ENCODE results near the gene C9orf152.
A peak's percentile ranks its signal among the peaks of the same experiment; 100 is the strongest.
"Not testable (repeated sequence)": the region's sequence is repeated elsewhere in the genome, so short reads cannot be mapped to it uniquely, and the experiment has no call there.

The C9orf152 gene

GRCh38 chr9:110241858-110242321, 33.9 kb upstream of the C9orf152 start:
- Mint-ChIP-seq H3K27me3 (no peaks in the 10 kb centered on the region), H3K9me3 (no peaks in the 10 kb centered on the region), H3K4me3 (no peak overlapping the region), H3K36me3 (peaks cover 20% of the 10 kb centered on the region), H3K4me1 (no peaks in the 10 kb centered on the region), H3K27ac (no peak overlapping the region)
- DNase-seq, result no peak
- CTCF ChIA-PET, result no interaction called here

GRCh38 chr9:110241260-110241857, 33.4 kb upstream of the C9orf152 start:
- DNase-seq, result no peak
- H3K4me3 Mint-ChIP-seq, result no peak overlapping the region
- CTCF ChIA-PET, result no interaction called here
- H3K27ac Mint-ChIP-seq, result no peak overlapping the region
- H3K36me3 Mint-ChIP-seq, result peaks cover 15% of the 10 kb centered on the region
- H3K27me3 Mint-ChIP-seq, result no peaks in the 10 kb centered on the region
- H3K4me1 Mint-ChIP-seq, result no peaks in the 10 kb centered on the region
- H3K9me3 Mint-ChIP-seq, result no peaks in the 10 kb centered on the region

DNA sequence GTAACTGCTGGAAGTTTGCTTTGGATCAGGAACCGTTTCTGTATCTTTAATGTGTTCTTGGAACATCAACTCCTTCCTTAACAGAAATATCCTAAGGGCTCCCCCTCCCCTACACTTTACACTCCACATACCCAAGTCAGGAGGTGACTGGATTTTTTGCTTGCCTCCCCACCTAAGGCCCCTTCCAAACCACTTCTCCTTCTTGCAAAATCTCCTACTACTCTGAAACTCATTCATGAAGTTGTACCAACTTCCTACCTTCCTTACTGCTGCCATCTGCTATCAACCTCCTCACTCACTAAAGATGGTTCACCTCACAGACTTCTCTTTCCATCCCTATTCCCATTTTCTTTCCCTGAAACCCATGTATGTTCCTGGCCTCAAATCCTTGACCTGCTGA, 32.2 kb upstream of the C9orf152 start:
- Mint-ChIP-seq H3K9me3 (no peaks in the 10 kb centered on the region), H3K27me3 (no peaks in the 10 kb centered on the region), H3K36me3 (peaks cover 12% of the 10 kb centered on the region), H3K27ac (no peak overlapping the region), H3K4me3 (no peak overlapping the region), H3K4me1 (no peaks in the 10 kb centered on the region)
- CTCF ChIA-PET, result no interaction called here
- no peak for DNase-seq

DNA sequence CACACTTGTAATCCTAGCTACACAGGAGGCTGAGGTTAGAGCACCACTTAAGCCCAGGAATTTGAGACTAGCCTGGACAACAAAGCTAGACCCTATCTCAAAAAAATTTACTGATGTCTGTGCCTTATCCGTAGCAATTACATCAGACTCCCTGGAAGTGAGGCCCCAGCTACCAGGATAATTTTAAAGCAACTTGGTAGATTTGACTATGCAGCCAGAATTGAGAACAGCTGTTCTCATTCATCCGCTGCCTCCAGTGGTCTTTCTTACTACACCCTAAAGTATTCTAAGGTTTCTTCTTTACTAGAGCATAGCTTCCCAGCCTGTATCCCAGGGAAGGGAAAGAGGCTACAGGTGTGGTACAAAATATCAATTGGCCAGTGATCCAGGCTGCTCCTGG, 20.4 kb upstream of the C9orf152 start:
- H3K4me1 Mint-ChIP-seq, result no peaks in the 10 kb centered on the region
- no peak overlapping the region for H3K27ac Mint-ChIP-seq
- DNase-seq, result no peak
- H3K36me3 Mint-ChIP-seq, result no peaks in the 10 kb centered on the region
- H3K27me3 Mint-ChIP-seq, result peaks cover 14% of the 10 kb centered on the region
- H3K4me3 Mint-ChIP-seq, result no peak overlapping the region
- CTCF ChIA-PET, result interaction anchor here (1.0 to 1.2 kb wide), 2 partner anchors 9 to 326 kb away, joined by 3 read pairs; no protein-coding TSS in a partner anchor
- H3K9me3 Mint-ChIP-seq, result no peaks in the 10 kb centered on the region

GRCh38 chr9:110224583-110224982, 16.6 kb upstream of the C9orf152 start:
- H3K4me1 Mint-ChIP-seq, result no peaks in the 10 kb centered on the region
- no peak overlapping the region for H3K27ac Mint-ChIP-seq
- CTCF ChIA-PET, result no interaction called here
- H3K9me3 Mint-ChIP-seq, result no peaks in the 10 kb centered on the region
- H3K36me3 Mint-ChIP-seq, result no peaks in the 10 kb centered on the region
- DNase-seq, result no peak
- peaks cover 16% of the 10 kb centered on the region for H3K27me3 Mint-ChIP-seq
- H3K4me3 Mint-ChIP-seq, result no peak overlapping the region

DNA sequence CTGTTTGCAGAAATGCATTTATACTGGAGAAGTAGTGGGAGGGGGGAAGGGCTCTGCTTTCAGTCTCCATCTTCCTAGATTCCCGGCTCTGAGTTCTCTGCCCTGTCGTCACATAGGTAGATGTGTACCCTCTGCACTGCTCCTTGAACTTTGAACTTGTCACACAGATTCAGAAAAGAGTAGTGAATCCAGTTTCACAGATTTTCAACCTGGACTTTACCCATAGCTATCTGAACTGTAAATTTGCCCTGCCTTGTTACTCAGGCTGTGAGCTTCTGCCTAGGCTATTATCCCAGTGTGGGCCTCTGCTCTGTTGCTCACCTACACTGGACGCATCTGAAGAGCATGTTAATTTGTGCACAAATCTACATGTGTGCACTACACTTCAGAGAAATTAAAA, 12.8 kb upstream of the C9orf152 start:
- Mint-ChIP-seq H3K9me3 (no peaks in the 10 kb centered on the region), H3K36me3 (no peaks in the 10 kb centered on the region), H3K27me3 (peaks cover 16% of the 10 kb centered on the region), H3K4me3 (no peak overlapping the region), H3K27ac (no peak overlapping the region), H3K4me1 (no peaks in the 10 kb centered on the region)
- CTCF ChIA-PET, result interaction anchor here (0.6 to 4.8 kb wide), 3 partner anchors 33 to 443 kb away, joined by 3 to 59 read pairs (median 3); no protein-coding TSS in a partner anchor
- no peak for DNase-seq

GRCh38 chr9:110217656-110218099, 9.7 kb upstream of the C9orf152 start:
- Mint-ChIP-seq H3K9me3 (no peaks in the 10 kb centered on the region), H3K27me3 (peaks cover 25% of the 10 kb centered on the region), H3K27ac (no peak overlapping the region), H3K4me3 (no peak overlapping the region), H3K4me1 (peaks cover 11% of the 10 kb centered on the region), H3K36me3 (no peaks in the 10 kb centered on the region)
- no peak for DNase-seq
- CTCF ChIA-PET, result interaction anchor here (0.6 to 4.8 kb wide), 14 partner anchors 11 to 643 kb away, joined by 3 to 59 read pairs (median 4); partner anchors contain the start of gene TXN

DNA sequence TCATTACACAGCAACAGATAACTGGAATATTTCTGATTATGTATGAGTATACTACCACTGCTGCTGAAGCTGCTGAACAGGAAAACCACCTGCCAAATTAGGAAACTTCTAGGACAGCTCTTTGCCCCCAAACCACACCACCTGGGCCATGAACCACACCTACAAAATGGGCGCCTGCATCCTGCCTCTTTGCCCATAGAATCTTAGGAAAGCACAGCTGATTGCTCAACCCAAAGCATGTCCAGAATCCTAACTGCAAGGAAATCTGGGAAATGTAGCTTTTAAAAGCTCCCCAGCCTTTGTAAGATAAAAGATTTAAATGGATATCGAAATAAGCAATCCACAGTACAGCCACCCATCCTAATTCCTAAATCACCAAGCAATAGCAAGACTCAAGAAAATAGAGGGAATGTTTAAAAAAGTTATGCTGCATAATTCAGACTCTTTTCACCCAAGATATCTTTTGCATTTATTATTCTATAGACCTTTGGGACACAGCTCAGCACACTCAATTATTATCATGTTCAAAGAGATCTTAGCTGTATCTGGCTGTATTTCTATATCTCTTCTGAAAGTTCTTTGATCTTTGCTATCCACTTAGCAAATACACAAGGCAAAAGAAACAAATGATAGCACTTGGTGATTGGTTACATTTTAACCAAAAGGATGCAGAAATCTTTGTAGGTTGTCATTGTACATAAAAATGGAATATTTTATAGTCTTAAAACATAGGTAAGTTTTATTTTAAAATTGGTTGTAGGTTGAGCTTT, 6.8 kb upstream of the C9orf152 start:
- Mint-ChIP-seq H3K36me3 (no peaks in the 10 kb centered on the region), H3K4me1 (peaks cover 11% of the 10 kb centered on the region), H3K4me3 (no peak overlapping the region), H3K9me3 (no peaks in the 10 kb centered on the region), H3K27ac (no peak overlapping the region), H3K27me3 (peaks cover 26% of the 10 kb centered on the region)
- CTCF ChIA-PET, result interaction anchor here (1.1 to 3.1 kb wide), 6 partner anchors 15 to 328 kb away, joined by 3 to 21 read pairs (median 4); no protein-coding TSS in a partner anchor
- DNase-seq, result no peak

DNA sequence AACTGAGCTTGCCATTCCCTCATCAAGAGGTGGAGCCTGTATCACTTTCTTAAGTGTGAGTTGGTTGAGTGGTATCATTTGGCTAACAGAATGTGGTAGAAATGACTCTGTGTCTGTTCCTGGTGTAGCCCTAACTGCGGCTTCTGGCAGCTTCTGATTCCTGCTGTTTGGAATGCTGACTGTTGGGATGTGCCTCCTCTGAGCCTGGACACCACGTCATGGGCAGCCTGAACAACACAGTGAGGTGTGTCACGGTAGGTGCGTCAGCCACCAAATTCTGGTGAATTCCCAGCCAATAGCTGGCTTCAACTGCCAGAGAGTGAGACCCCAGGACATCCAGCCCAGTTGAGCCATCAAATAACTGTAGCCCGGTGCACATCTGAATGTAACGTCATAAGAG, 6.1 kb upstream of the C9orf152 start:
- Mint-ChIP-seq H3K36me3 (no peaks in the 10 kb centered on the region), H3K4me3 (no peak overlapping the region), H3K4me1 (peaks cover 11% of the 10 kb centered on the region), H3K27me3 (peaks cover 30% of the 10 kb centered on the region), H3K9me3 (no peaks in the 10 kb centered on the region), H3K27ac (peak overlapping the region; percentile 42)
- CTCF ChIA-PET, result interaction anchor here (1.1 to 3.1 kb wide), 6 partner anchors 14 to 327 kb away, joined by 3 to 21 read pairs (median 4); no protein-coding TSS in a partner anchor
- no peak for DNase-seq

GRCh38 chr9:110213413-110214044, 5.6 kb upstream of the C9orf152 start:
- no peaks in the 10 kb centered on the region for H3K9me3 Mint-ChIP-seq
- CTCF ChIA-PET, result interaction anchor here (1.0 to 3.1 kb wide), 4 partner anchors 9 to 30 kb away, joined by 3 to 21 read pairs (median 5); no protein-coding TSS in a partner anchor
- no peak for DNase-seq
- H3K36me3 Mint-ChIP-seq, result no peaks in the 10 kb centered on the region
- no peak overlapping the region for H3K4me3 Mint-ChIP-seq
- no peak overlapping the region for H3K27ac Mint-ChIP-seq
- H3K27me3 Mint-ChIP-seq, result peaks cover 30% of the 10 kb centered on the region
- peaks cover 11% of the 10 kb centered on the region for H3K4me1 Mint-ChIP-seq

GRCh38 chr9:110207071-110207641, 803 bp downstream of the C9orf152 start:
- H3K4me3 Mint-ChIP-seq, result no peak overlapping the region
- peaks cover 41% of the 10 kb centered on the region for H3K27me3 Mint-ChIP-seq
- CTCF ChIA-PET, result interaction anchor here (1.1 to 1.2 kb wide), 2 partner anchors 11 to 23 kb away, joined by 3 to 4 read pairs; no protein-coding TSS in a partner anchor
- H3K36me3 Mint-ChIP-seq, result no peaks in the 10 kb centered on the region
- no peak for DNase-seq
- H3K4me1 Mint-ChIP-seq, result no peaks in the 10 kb centered on the region
- H3K9me3 Mint-ChIP-seq, result no peaks in the 10 kb centered on the region
- H3K27ac Mint-ChIP-seq, result no peak overlapping the region

DNA sequence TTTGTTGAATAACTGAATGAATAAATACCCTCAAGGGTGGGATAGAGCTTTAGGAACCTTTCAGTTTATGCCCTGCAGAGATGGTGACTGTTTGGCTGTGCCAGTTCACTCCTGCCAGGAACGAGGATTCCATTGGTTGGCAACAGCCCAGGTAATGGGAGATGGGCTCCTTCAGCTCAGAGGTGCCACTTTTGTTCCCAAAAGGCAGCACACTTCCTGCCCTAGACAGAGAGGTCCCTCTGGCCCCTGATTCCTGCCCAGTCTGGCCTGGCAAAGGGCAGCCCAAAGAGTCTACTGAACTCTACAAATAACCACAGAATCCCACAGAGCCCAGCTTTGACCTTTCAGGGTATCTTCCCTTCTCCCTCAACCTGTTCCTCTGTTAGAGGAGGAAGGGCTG, 1.6 kb downstream of the C9orf152 start:
- H3K36me3 Mint-ChIP-seq, result no peaks in the 10 kb centered on the region
- no peaks in the 10 kb centered on the region for H3K4me1 Mint-ChIP-seq
- H3K27ac Mint-ChIP-seq, result no peak overlapping the region
- no peaks in the 10 kb centered on the region for H3K9me3 Mint-ChIP-seq
- H3K4me3 Mint-ChIP-seq, result no peak overlapping the region
- peaks cover 44% of the 10 kb centered on the region for H3K27me3 Mint-ChIP-seq
- DNase-seq, result no peak
- CTCF ChIA-PET, result interaction anchor here (0.8 to 1.1 kb wide), 2 partner anchors 11 to 21 kb away, joined by 3 to 4 read pairs; no protein-coding TSS in a partner anchor

- CTCF ChIA-PET, H3K9me3 Mint-ChIP-seq, H3K36me3 Mint-ChIP-seq, H3K4me1 Mint-ChIP-seq, H3K27ac Mint-ChIP-seq, H3K4me3 Mint-ChIP-seq, DNase-seq: not testable (repeated sequence)
- H3K27me3 Mint-ChIP-seq, result peaks cover 48% of the 10 kb centered on the region
Measured at GRCh38 chr9:110205612-110206011, 2.3 kb downstream of the C9orf152 start.

DNA sequence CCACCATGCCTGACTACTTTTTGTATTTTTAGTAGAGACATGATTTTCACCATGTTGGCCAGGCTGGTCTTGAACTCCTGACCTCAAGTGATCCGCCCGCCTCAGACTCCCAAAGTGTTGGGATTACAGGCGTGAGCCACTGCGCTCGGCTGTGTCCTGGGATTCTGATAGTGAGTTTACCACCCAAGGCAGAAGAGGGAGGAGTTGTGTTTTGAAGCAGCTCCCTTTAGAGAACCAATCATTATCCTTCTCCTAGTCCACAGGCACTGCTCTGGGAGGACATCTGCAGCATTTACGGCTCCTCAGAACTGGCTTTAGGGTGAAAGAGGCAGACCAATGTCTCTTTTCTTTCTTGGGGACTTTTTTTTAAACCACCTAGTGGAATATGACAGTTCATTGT, 5.7 kb downstream of the C9orf152 start:
- H3K27me3 Mint-ChIP-seq, result peaks cover 34% of the 10 kb centered on the region
- no peaks in the 10 kb centered on the region for H3K9me3 Mint-ChIP-seq
- H3K36me3 Mint-ChIP-seq, result no peaks in the 10 kb centered on the region
- H3K4me3 Mint-ChIP-seq, result no peak overlapping the region
- H3K4me1 Mint-ChIP-seq, result no peaks in the 10 kb centered on the region
- CTCF ChIA-PET, result interaction anchor here (1.0 kb wide), 1 partner anchor 19 kb away, joined by 3 read pairs; no protein-coding TSS in a partner anchor
- H3K27ac Mint-ChIP-seq, result no peak overlapping the region
- DNase-seq, result no peak

Measured in activated naive CD4-positive, alpha-beta T cell treated with anti-CD3 and anti-CD28 coated beads, Interleukin-2, amount 10 ng/mL, durations not matched to agents 7 days and 5 days (primary cell).